Loucy (cell line): ENCODE measurements around the gene MRPL49.
A peak's percentile ranks its signal among the peaks of the same experiment; 100 is the strongest.

ENCODE experiments used
- H2AFZ ChIP-seq: fragments of 200-600 bp; sonication (generic); 2 replicates; pipeline ENCODE4 v1.6.0; 2016; ENCODE audit warnings: antibody characterized with exemption, mild to moderate bottlenecking, low read length, moderate library complexity
- H3F3A ChIP-seq: fragments of 200-600 bp; 2 replicates; pipeline ENCODE4 v1.6.0; 2016; ENCODE audit warnings: antibody characterized with exemption, low read depth, mild to moderate bottlenecking
- H3K27me3 ChIP-seq: fragments of 200-600 bp; sonication (generic); 2 replicates; pipeline ENCODE4 v1.6.1; 2014; ENCODE audit warnings: low read length, mild to moderate bottlenecking; ENCODE audit not compliant: insufficient read depth, poor library complexity, severe bottlenecking
- H3K36me3 ChIP-seq: fragments of 200-600 bp; sonication (generic); 2 replicates; pipeline ENCODE4 v1.6.1; 2016; ENCODE audit warnings: low read length; ENCODE audit not compliant: insufficient read depth
- H3K4me1 ChIP-seq: fragments of 200-600 bp; sonication (generic); 2 replicates; pipeline ENCODE4 v1.5.1; 2014; ENCODE audit warnings: low read length, mild to moderate bottlenecking; ENCODE audit not compliant: insufficient read depth, poor library complexity, severe bottlenecking
- H3K4me2 ChIP-seq: fragments of 200-600 bp; sonication (generic); 2 replicates; pipeline ENCODE4 v1.6.0; 2014; ENCODE audit warnings: antibody characterized with exemption, low read length, low read depth, mild to moderate bottlenecking; ENCODE audit not compliant: poor library complexity, severe bottlenecking
- H3K4me3 ChIP-seq: fragments of 200-600 bp; sonication (generic); 2 replicates; pipeline ENCODE4 v1.5.1; 2014; ENCODE audit warnings: low read length, mild to moderate bottlenecking, mixed read lengths; ENCODE audit not compliant: poor library complexity, severe bottlenecking
- H3K79me2 ChIP-seq: fragments of 200-600 bp; sonication (generic); 2 replicates; pipeline ENCODE4 v1.6.1; 2014; ENCODE audit warnings: low read length; ENCODE audit not compliant: insufficient read depth
- H3K9ac ChIP-seq: fragments of 200-600 bp; sonication (generic); 2 replicates; pipeline ENCODE4 v1.6.0; 2014; ENCODE audit warnings: mild to moderate bottlenecking, low read depth, low read length, moderate library complexity; ENCODE audit not compliant: poor library complexity, severe bottlenecking
- H3K9me2 ChIP-seq: fragments of 200-600 bp; sonication (generic); replicated peaks from 2 replicates; pipeline ENCODE4 v1.6.1; 2016; ENCODE audit warnings: low read depth, low read length, mixed read lengths
- H3K9me3 ChIP-seq: fragments of 200-600 bp; sonication (generic); 2 replicates; pipeline ENCODE4 v1.6.1; 2014; ENCODE audit warnings: mild to moderate bottlenecking, antibody characterized with exemption, low read length, low read depth; ENCODE audit not compliant: insufficient read depth
- H4K20me1 ChIP-seq: fragments of 200-600 bp; sonication (generic); 2 replicates; pipeline ENCODE4 v1.6.0; 2014; ENCODE audit warnings: antibody characterized with exemption, low read length, mild to moderate bottlenecking; ENCODE audit not compliant: insufficient read depth, poor library complexity, severe bottlenecking
- CTCF ChIP-seq: fragments of 200-600 bp; sonication (generic); conservative IDR thresholded peaks from 2 replicates; pipeline ENCODE4 v1.5.1; 2014; ENCODE audit warnings: mild to moderate bottlenecking, antibody characterized with exemption, low read length
- EZH2phosphoT487 ChIP-seq: fragments of 200-600 bp; IDR thresholded peaks from 2 replicates; pipeline ENCODE4 v1.6.1; 2018; ENCODE audit warnings: antibody characterized with exemption, mild to moderate bottlenecking, moderate library complexity, borderline replicate concordance

MRPL49 gene

GRCh38 chr11:65089621-65090020, 32.5 kb upstream of the MRPL49 start:
- Histone ChIP-seq H3K36me3 (peaks cover 3% of the 10 kb centered on the region; the same call in 1 of the 2 replicates), H3K9me2 (no peaks in the 10 kb centered on the region), H3K4me3 (no peak overlapping the region), H3K79me2 (peaks cover 17% of the 10 kb centered on the region), H3K4me1 (peaks cover 10% of the 10 kb centered on the region), H3K9ac (no peak overlapping the region), H3K9me3 (no peaks in the 10 kb centered on the region), H2AFZ (no peak overlapping the region), H3K4me2 (no peak overlapping the region), H4K20me1 (no peaks in the 10 kb centered on the region), H3K27me3 (no peaks in the 10 kb centered on the region), H3F3A (no peaks in the 10 kb centered on the region)
- TF ChIP-seq CTCF = no peak
- no peak for TF ChIP-seq EZH2phosphoT487

- Histone ChIP-seq H3K79me2 (peaks cover 6% of the 10 kb centered on the region), H3K9me3 (no peaks in the 10 kb centered on the region), H3K4me1 (peaks cover 2% of the 10 kb centered on the region), H3K27me3 (no peaks in the 10 kb centered on the region), H3K4me3 (no peak overlapping the region), H4K20me1 (no peaks in the 10 kb centered on the region), H3K4me2 (no peak overlapping the region), H3K9me2 (no peaks in the 10 kb centered on the region), H3K9ac (no peak overlapping the region), H3K36me3 (peaks cover 3% of the 10 kb centered on the region; the same call in 1 of the 2 replicates), H3F3A (no peaks in the 10 kb centered on the region), H2AFZ (no peak overlapping the region)
- no peak for TF ChIP-seq EZH2phosphoT487
Measured at GRCh38 chr11:65090628-65091027, 31.5 kb upstream of the MRPL49 start.

- H3K9ac ChIP-seq = no peak overlapping the region
- no peaks in the 10 kb centered on the region for H3K9me3 ChIP-seq
- peaks cover 32% of the 10 kb centered on the region for H3K79me2 ChIP-seq
- H3K36me3 ChIP-seq = no peaks in the 10 kb centered on the region
- peak overlapping the region; percentile 25 for H3K4me2 ChIP-seq
- TF ChIP-seq EZH2phosphoT487 (no peak), CTCF (no peak)
- H3K9me2 ChIP-seq = no peaks in the 10 kb centered on the region
- no peaks in the 10 kb centered on the region for H3K27me3 ChIP-seq
- peak overlapping the region; percentile 92 for H2AFZ ChIP-seq
- peaks cover 20% of the 10 kb centered on the region for H3K4me1 ChIP-seq
- peaks cover 14% of the 10 kb centered on the region for H4K20me1 ChIP-seq
- peak overlapping the region; percentile 96 for H3K4me3 ChIP-seq
- no peaks in the 10 kb centered on the region for H3F3A ChIP-seq
Measured at GRCh38 chr11:65095427-65095826, 26.7 kb upstream of the MRPL49 start.
